Liver (tissue), 9 donors: ENCODE data around the gene SPG21. TPM values are rescaled to one million over a fixed set of nuclear protein-coding genes. Genes with fewer than 3 reads are reported as not detected.

Experiments used
- DNase-seq: peaks from one replicate; pipeline ENCODE4 v3.0.0-alpha.2; 2017; ENCODE audit warnings: low spot score
- H3K27ac ChIP-seq, 2 donors: one replicate each; pipeline ENCODE4 v1.7.0; 2013; ENCODE audit warnings: inconsistent platforms in 2 of 2, low read length in 2 of 2, control low read depth in 1 of 2, low read depth in 1 of 2, mild to moderate bottlenecking in 1 of 2
- H3K27me3 ChIP-seq, 4 donors: one replicate each; pipeline versions ENCODE4 v1.6.1 to v1.7.0; 2013; ENCODE audit warnings: low read length in 3 of 4, inconsistent platforms in 1 of 4, mild to moderate bottlenecking in 1 of 4, moderate library complexity in 1 of 4; ENCODE audit not compliant: control insufficient read depth in 4 of 4, insufficient read depth in 4 of 4
- H3K36me3 ChIP-seq, 4 donors: one replicate each; pipeline versions ENCODE4 v1.6.1 to v1.7.0; 2013; ENCODE audit warnings: low read length in 3 of 4, mild to moderate bottlenecking in 3 of 4, low read depth in 1 of 4, moderate library complexity in 1 of 4; ENCODE audit not compliant: control insufficient read depth in 4 of 4, insufficient read depth in 3 of 4
- H3K4me1 ChIP-seq, 4 donors: one replicate each; pipeline versions ENCODE4 v1.6.1 to v1.7.0; 2013; ENCODE audit warnings: low read length in 3 of 4, mild to moderate bottlenecking in 3 of 4, moderate library complexity in 1 of 4; ENCODE audit not compliant: control insufficient read depth in 4 of 4, insufficient read depth in 4 of 4
- H3K4me3 ChIP-seq, 3 donors: one replicate each; pipeline versions ENCODE4 v1.6.1 to v1.7.0; 2013; ENCODE audit warnings: low read length in 3 of 3, control low read depth in 1 of 3, low read depth in 1 of 3, mild to moderate bottlenecking in 1 of 3
- H3K9ac ChIP-seq, 2 donors: one replicate each; pipeline ENCODE4 v1.7.0; 2013; ENCODE audit warnings: low read length in 2 of 2, mild to moderate bottlenecking in 2 of 2, moderate library complexity in 2 of 2, control low read depth in 1 of 2, low read depth in 1 of 2
- H3K9me3 ChIP-seq, 4 donors: one replicate each; pipeline versions ENCODE4 v1.6.1 to v1.7.0; 2013; ENCODE audit warnings: low read length in 3 of 4; ENCODE audit not compliant: control insufficient read depth in 4 of 4
- ATF3 ChIP-seq: IDR thresholded peaks from 2 replicates; pipeline ENCODE4 v1.6.1; 2016; ENCODE audit warnings: antibody characterized with exemption
- CTCF ChIP-seq: fragments of 150-350 bp; IDR thresholded peaks from 2 replicates; pipeline ENCODE4 v1.5.1; 2017; ENCODE audit warnings: improper control_type of control experiment, low read depth, low read length; ENCODE audit not compliant: missing input control
- EGR1 ChIP-seq, 2 donors: IDR thresholded peaks; 2 replicates each; pipeline ENCODE4 v1.6.1; 2016 to 2018; ENCODE audit warnings: antibody characterized with exemption in 2 of 2, low read depth in 2 of 2
- FOXA1 ChIP-seq: IDR thresholded peaks from 2 replicates; pipeline ENCODE4 v1.6.1; 2016; ENCODE audit warnings: antibody characterized with exemption
- GABPA ChIP-seq, 2 donors: IDR thresholded peaks in 1 of 2; conservative IDR thresholded peaks in 1 of 2; 2 replicates each; pipeline ENCODE4 v1.6.1; 2016; ENCODE audit warnings: antibody characterized with exemption in 2 of 2, mild to moderate bottlenecking in 1 of 2, moderate library complexity in 1 of 2
- HNF4A ChIP-seq, 2 donors: conservative IDR thresholded peaks; 2 replicates each; pipeline ENCODE4 v1.6.1; 2016; ENCODE audit warnings: antibody characterized with exemption in 2 of 2, mild to moderate bottlenecking in 2 of 2
- HNF4G ChIP-seq: IDR thresholded peaks from 2 replicates; pipeline ENCODE4 v1.6.1; 2016; ENCODE audit warnings: antibody characterized with exemption
- JUND ChIP-seq, 2 donors: IDR thresholded peaks; 2 replicates each; pipeline ENCODE4 v1.6.1; 2016; ENCODE audit warnings: antibody characterized with exemption in 2 of 2
- MAX ChIP-seq: IDR thresholded peaks from 2 replicates; pipeline ENCODE4 v1.6.1; 2016; ENCODE audit warnings: antibody characterized with exemption
- NR2F2 ChIP-seq: IDR thresholded peaks from 2 replicates; pipeline ENCODE4 v1.6.1; 2016; ENCODE audit warnings: antibody characterized with exemption
- RAD21 ChIP-seq, 2 donors: IDR thresholded peaks; 2 replicates each; pipeline ENCODE4 v1.6.1; 2016; ENCODE audit warnings: antibody characterized with exemption in 2 of 2, mild to moderate bottlenecking in 2 of 2
- RXRA ChIP-seq, 2 donors: IDR thresholded peaks; 2 replicates each; pipeline ENCODE4 v1.6.1; 2017 to 2018; ENCODE audit warnings: antibody characterized with exemption in 2 of 2, mild to moderate bottlenecking in 1 of 2
- TAF1 ChIP-seq: conservative IDR thresholded peaks from 2 replicates; pipeline ENCODE4 v1.6.1; 2016; ENCODE audit warnings: antibody characterized with exemption, mild to moderate bottlenecking
- YY1 ChIP-seq: IDR thresholded peaks from 2 replicates; pipeline ENCODE4 v1.6.1; 2016; ENCODE audit warnings: antibody characterized with exemption, mild to moderate bottlenecking
- ZBTB33 ChIP-seq: IDR thresholded peaks from 2 replicates; pipeline ENCODE4 v1.6.1; 2016; ENCODE audit warnings: antibody characterized with exemption
- WGBS: extraction: QIAGEN DNeasy Blood & Tissue Kit; methylation state at CpG from one replicate; pipeline ENCODE4 v1.1.7; 2013; 5-methylcytosine and 5-hydroxymethylcytosine counted together
- polyA plus RNA-seq, 2 donors: library from polyadenylated mRNA; stranded (reverse) in 1 of 2; unstranded in 1 of 2; fragments of 200-250 nt in 1 of 2; fragments of >200 nt in 1 of 2; fragmentation: Nextera tagmentation in 1 of 2; extraction: Ambion mirVana in 1 of 2; gene quantifications; one replicate each; pipeline versions ENCODE4 v1.2.1 to v1.2.3, GENCODE V29; 2013 to 2015
- total RNA-seq, 2 donors: library from RNA; depleted of rRNA; stranded (reverse); fragments of >200 nt; gene quantifications; one replicate each; pipeline ENCODE4 v1.2.3, GENCODE V29; 2014
- donor health status: healthy.
- donor health status: healthy.
- donor health status: healthy.
- donor health status: healthy.
- donor health status: healthy.

SPG21 gene
- total and polyA plus RNA-seq, 4 donors = 27.4 to 50.7 (median 41.2) TPM

- Histone ChIP-seq H3K36me3 (peaks cover 0 to 2% (median 0%) of the 10 kb centered on the region in 4 donors), H3K4me1 (peaks cover 4 to 30% (median 20%) of the 10 kb centered on the region in 4 donors), H3K9ac (no peak overlapping the region), H3K27ac (no peak overlapping the region), H3K9me3 (no peaks in the 10 kb centered on the region), H3K27me3 (no peaks in the 10 kb centered on the region), H3K4me3 (no peak overlapping the region)
- TF ChIP-seq RXRA (IDR thresholded peaks at IDR 0.05) = no peak
- TF ChIP-seq TAF1 = no peak
- no peak for TF ChIP-seq YY1
- no peak for TF ChIP-seq FOXA1
- TF ChIP-seq JUND (IDR thresholded peaks at IDR 0.05) = no peak
- DNase-seq = no peak
- WGBS = 83% methylated on average over 3 of the region's 3 CpGs
These were observed 2.6 kb downstream of the SPG21 start for GRCh38 chr15:64987136-64987535.

GRCh38 chr15:64985366-64986033 lies 4.2 kb downstream of the SPG21 start:
- no peaks in the 10 kb centered on the region for H3K27me3 ChIP-seq
- peaks cover 6 to 36% (median 25%) of the 10 kb centered on the region in 4 donors for H3K4me1 ChIP-seq
- 59% methylated on average over 9 of the region's 9 CpGs for WGBS
- DNase-seq = no peak
- no peak overlapping the region for H3K9ac ChIP-seq
- no peak overlapping the region for H3K4me3 ChIP-seq
- H3K36me3 ChIP-seq = peaks cover 0 to 2% (median 0%) of the 10 kb centered on the region in 4 donors
- no peaks in the 10 kb centered on the region for H3K9me3 ChIP-seq
- H3K27ac ChIP-seq = peak overlapping the region; percentile 48 to 76
- TF ChIP-seq GABPA (IDR thresholded peaks at IDR 0.05 in 1 of 2, conservative IDR thresholded peaks at IDR 0.05 in 1 of 2) (no peak), CTCF (no peak), MAX (no peak), HNF4A (conservative IDR thresholded peaks at IDR 0.05) (no peak), TAF1 (no peak), RAD21 (IDR thresholded peaks at IDR 0.05) (no peak)

GRCh38 chr15:64982472-64982871 lies 7.2 kb downstream of the SPG21 start:
- 96% methylated on average over 1 of the region's 1 CpG for WGBS
- peak overlapping the region; percentile 45 to 54 for H3K27ac ChIP-seq
- no peak for DNase-seq
- no peaks in the 10 kb centered on the region for H3K9me3 ChIP-seq
- no peak overlapping the region for H3K4me3 ChIP-seq
- no peaks in the 10 kb centered on the region for H3K27me3 ChIP-seq
- H3K9ac ChIP-seq = no peak overlapping the region
- H3K36me3 ChIP-seq = peaks cover 4 to 23% (median 15%) of the 10 kb centered on the region in 4 donors
- peaks cover 6 to 26% (median 16%) of the 10 kb centered on the region in 4 donors for H3K4me1 ChIP-seq
- TF ChIP-seq YY1 (no peak), EGR1 (IDR thresholded peaks at IDR 0.05; ENCODE audit: low read depth in 2 of 2) (no peak), TAF1 (no peak), NR2F2 (no peak), MAX (no peak), JUND (IDR thresholded peaks at IDR 0.05) (no peak), HNF4G (no peak), HNF4A (conservative IDR thresholded peaks at IDR 0.05) (no peak), GABPA (IDR thresholded peaks at IDR 0.05 in 1 of 2, conservative IDR thresholded peaks at IDR 0.05 in 1 of 2) (no peak), CTCF (no peak), RAD21 (IDR thresholded peaks at IDR 0.05) (no peak), ZBTB33 (no peak), ATF3 (no peak), RXRA (IDR thresholded peaks at IDR 0.05) (no peak)
